ENCODE data around the gene TNFAIP6. TPM values are rescaled to one million over a fixed set of nuclear protein-coding genes. Genes with fewer than 3 reads are reported as not detected.
A peak's percentile ranks its signal among the peaks of the same experiment; 100 is the strongest.

Gene TNFAIP6
- total RNA-seq, 1 donor from 2014 or later, result 4.2 TPM

DNA sequence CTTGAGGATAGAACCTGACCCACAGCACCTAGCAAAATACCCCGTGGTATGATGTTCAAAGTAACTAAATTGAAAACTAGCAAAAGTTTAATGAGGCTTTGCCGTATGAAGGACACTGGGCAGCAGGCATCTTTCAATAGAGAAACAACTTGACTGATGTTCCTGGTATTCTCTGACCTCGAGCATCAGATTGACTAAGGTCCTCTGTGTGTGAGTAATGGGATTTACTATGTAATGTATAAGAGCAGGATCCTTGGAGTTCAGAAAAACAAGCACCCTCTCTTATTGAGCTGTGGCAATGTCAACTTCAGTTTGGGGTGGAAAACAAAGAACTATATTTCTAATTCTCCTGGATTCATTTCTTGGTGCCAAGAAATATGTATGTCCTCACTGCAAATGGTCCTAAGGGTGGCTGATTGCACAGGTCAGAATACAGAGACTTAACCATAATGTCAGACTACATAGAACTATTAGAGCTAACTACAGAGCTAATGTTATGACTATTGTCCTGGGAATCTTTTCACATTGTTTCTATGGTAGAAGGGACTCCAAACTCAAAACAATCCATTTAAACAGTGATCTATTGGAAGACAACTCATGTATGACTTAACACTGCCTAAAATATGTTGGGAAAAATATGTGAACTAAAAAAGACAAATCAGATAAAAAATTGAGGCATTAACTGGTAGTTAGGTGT lies 4.4 kb downstream of the TNFAIP6 start:
- no peak for DNase-seq (ENCODE audit: low spot score)
- Mint-ChIP-seq H3K27me3 (ENCODE audit: low read depth) (no peaks in the 10 kb centered on the region), H3K4me3 (ENCODE audit: unreplicated experiment) (no peak overlapping the region), H3K36me3 (ENCODE audit: low read depth) (no peaks in the 10 kb centered on the region), H3K4me1 (ENCODE audit: low read depth) (peaks cover 19% of the 10 kb centered on the region), H3K27ac (ENCODE audit: unreplicated experiment) (no peak overlapping the region), H3K9me3 (ENCODE audit: low read depth) (no peaks in the 10 kb centered on the region)
- TF ChIP-seq, protein P1, sequence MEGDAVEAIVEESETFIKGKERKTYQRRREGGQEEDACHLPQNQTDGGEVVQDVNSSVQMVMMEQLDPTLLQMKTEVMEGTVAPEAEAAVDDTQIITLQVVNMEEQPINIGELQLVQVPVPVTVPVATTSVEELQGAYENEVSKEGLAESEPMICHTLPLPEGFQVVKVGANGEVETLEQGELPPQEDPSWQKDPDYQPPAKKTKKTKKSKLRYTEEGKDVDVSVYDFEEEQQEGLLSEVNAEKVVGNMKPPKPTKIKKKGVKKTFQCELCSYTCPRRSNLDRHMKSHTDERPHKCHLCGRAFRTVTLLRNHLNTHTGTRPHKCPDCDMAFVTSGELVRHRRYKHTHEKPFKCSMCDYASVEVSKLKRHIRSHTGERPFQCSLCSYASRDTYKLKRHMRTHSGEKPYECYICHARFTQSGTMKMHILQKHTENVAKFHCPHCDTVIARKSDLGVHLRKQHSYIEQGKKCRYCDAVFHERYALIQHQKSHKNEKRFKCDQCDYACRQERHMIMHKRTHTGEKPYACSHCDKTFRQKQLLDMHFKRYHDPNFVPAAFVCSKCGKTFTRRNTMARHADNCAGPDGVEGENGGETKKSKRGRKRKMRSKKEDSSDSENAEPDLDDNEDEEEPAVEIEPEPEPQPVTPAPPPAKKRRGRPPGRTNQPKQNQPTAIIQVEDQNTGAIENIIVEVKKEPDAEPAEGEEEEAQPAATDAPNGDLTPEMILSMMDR (IDR thresholded peaks at IDR 0.05), result no peak

- Mint-ChIP-seq H3K36me3 (ENCODE audit: low read depth) (no peaks in the 10 kb centered on the region), H3K4me3 (ENCODE audit: unreplicated experiment) (no peak overlapping the region), H3K4me1 (ENCODE audit: low read depth) (peaks cover 15% of the 10 kb centered on the region), H3K9me3 (ENCODE audit: low read depth) (no peaks in the 10 kb centered on the region), H3K27me3 (ENCODE audit: low read depth) (no peaks in the 10 kb centered on the region), H3K27ac (ENCODE audit: unreplicated experiment) (no peak overlapping the region)
- TF ChIP-seq, protein P1 (IDR thresholded peaks at IDR 0.05), result no peak
- DNase-seq (ENCODE audit: low spot score), result no peak
Measured at GRCh38 chr2:151363709-151364108, 6.3 kb downstream of the TNFAIP6 start.

- H3K27ac Mint-ChIP-seq (ENCODE audit: unreplicated experiment), result peak overlapping the region; percentile 49
- no peak overlapping the region for H3K4me3 Mint-ChIP-seq (ENCODE audit: unreplicated experiment)
- TF ChIP-seq, protein P1 (IDR thresholded peaks at IDR 0.05), result no peak
- peaks cover 7% of the 10 kb centered on the region for H3K4me1 Mint-ChIP-seq (ENCODE audit: low read depth)
- H3K36me3 Mint-ChIP-seq (ENCODE audit: low read depth), result no peaks in the 10 kb centered on the region
- no peaks in the 10 kb centered on the region for H3K27me3 Mint-ChIP-seq (ENCODE audit: low read depth)
- H3K9me3 Mint-ChIP-seq (ENCODE audit: low read depth), result no peaks in the 10 kb centered on the region
- DNase-seq (ENCODE audit: low spot score), result no peak
Measured at GRCh38 chr2:151367571-151367970, 10.2 kb downstream of the TNFAIP6 start.

DNA sequence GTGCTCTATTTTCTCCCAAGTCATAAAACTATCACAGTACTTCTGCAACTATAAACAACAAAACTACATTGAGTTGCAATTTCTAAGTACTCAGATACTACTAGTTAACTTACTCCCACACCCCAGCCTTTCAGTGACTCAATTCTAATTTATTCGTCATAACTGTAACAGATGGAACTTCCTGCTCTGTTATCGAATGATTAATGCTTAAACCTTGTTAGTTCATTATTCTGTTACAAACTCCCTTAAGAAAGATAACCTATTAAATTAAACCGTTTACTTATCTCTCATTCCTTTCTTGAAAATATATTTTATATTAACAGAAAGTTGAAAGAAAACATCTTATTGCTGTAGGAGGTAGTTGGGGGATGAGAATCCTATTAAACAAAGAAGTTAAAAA lies 17.0 kb downstream of the TNFAIP6 start:
- TF ChIP-seq, protein P1 (IDR thresholded peaks at IDR 0.05), result no peak
- Mint-ChIP-seq H3K27me3 (ENCODE audit: low read depth) (no peaks in the 10 kb centered on the region), H3K4me3 (ENCODE audit: unreplicated experiment) (no peak overlapping the region), H3K4me1 (ENCODE audit: low read depth) (peaks cover 11% of the 10 kb centered on the region), H3K27ac (ENCODE audit: unreplicated experiment) (peak overlapping the region; percentile 4), H3K9me3 (ENCODE audit: low read depth) (no peaks in the 10 kb centered on the region), H3K36me3 (ENCODE audit: low read depth) (no peaks in the 10 kb centered on the region)
- no peak for DNase-seq (ENCODE audit: low spot score)

DNA sequence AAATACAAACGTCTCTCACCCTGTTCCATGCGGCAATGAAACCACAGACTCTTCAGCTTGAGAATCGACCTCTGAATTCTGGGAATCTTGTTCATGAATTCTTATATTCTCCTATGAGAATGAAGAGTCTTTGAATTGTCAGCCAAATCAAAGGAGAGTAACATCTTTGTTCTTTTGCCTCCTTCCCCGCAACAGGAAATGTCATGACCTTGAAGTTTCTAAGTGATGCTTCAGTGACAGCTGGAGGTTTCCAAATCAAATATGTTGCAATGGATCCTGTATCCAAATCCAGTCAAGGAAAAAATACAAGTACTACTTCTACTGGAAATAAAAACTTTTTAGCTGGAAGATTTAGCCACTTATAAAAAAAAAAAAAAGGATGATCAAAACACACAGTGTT lies 21.8 kb downstream of the TNFAIP6 start:
- H3K4me1 Mint-ChIP-seq (ENCODE audit: low read depth), result peaks cover 13% of the 10 kb centered on the region
- DNase-seq (ENCODE audit: low spot score), result no peak
- no peaks in the 10 kb centered on the region for H3K36me3 Mint-ChIP-seq (ENCODE audit: low read depth)
- no peak overlapping the region for H3K4me3 Mint-ChIP-seq (ENCODE audit: unreplicated experiment)
- no peaks in the 10 kb centered on the region for H3K9me3 Mint-ChIP-seq (ENCODE audit: low read depth)
- H3K27me3 Mint-ChIP-seq (ENCODE audit: low read depth), result no peaks in the 10 kb centered on the region
- no peak overlapping the region for H3K27ac Mint-ChIP-seq (ENCODE audit: unreplicated experiment)
- TF ChIP-seq, protein P1 (IDR thresholded peaks at IDR 0.05), result no peak

Measured in chondrocyte (in vitro differentiated cells).